Suppressor macrophage treated with lipopolysaccharide for 1 hour (primary cell): ENCODE results near the gene OGDHL.
A peak's percentile ranks its signal among the peaks of the same experiment; 100 is the strongest.
"Not testable (repeated sequence)": the region's sequence is repeated elsewhere in the genome, so short reads cannot be mapped to it uniquely, and the experiment has no call there.

ENCODE experiments used
- DNase-seq, 3 donors: peaks; one replicate each; pipeline ENCODE4 v3.0.0-alpha.2; 2020 to 2022

OGDHL gene

GRCh38 chr10:49761789-49762565, at the start of gene OGDHL:
Gene OGDHL, minus strand, starts transcription at chr10:49762323. Its CDS starts 3,731 bp downstream, at chr10:49758592.
- peak; percentile 39 to 83 (median 65) for DNase-seq

- DNase-seq, result no peak
These were observed 41.9 kb upstream of the OGDHL start for GRCh38 chr10:49803988-49804387.

GRCh38 chr10:49798275-49798674, 36.2 kb upstream of the OGDHL start:
- no peak for DNase-seq

- DNase-seq, result no peak
These were observed 29.0 kb upstream of the OGDHL start for GRCh38 chr10:49791100-49791499.

GRCh38 chr10:49784681-49785080, 22.6 kb upstream of the OGDHL start:
- DNase-seq, result no peak

- no peak for DNase-seq
These were observed 21.5 kb upstream of the OGDHL start for GRCh38 chr10:49783645-49784044.

GRCh38 chr10:49781247-49781646, 19.1 kb upstream of the OGDHL start:
- DNase-seq, result no peak

- DNase-seq, result no peak
These were observed 16.1 kb upstream of the OGDHL start for GRCh38 chr10:49778197-49778596.

GRCh38 chr10:49776851-49777250, 14.7 kb upstream of the OGDHL start:
- no peak for DNase-seq

GRCh38 chr10:49775014-49775413, 12.9 kb upstream of the OGDHL start:
- no peak for DNase-seq

GRCh38 chr10:49772944-49773343, 10.8 kb upstream of the OGDHL start:
- not testable (repeated sequence) for DNase-seq

GRCh38 chr10:49771046-49771445, 8.9 kb upstream of the OGDHL start:
- not testable (repeated sequence) for DNase-seq

GRCh38 chr10:49769692-49770091, 7.6 kb upstream of the OGDHL start:
- no peak for DNase-seq

- no peak for DNase-seq
These were observed 6.6 kb upstream of the OGDHL start for GRCh38 chr10:49768731-49769130.

GRCh38 chr10:49768329-49768728, 6.2 kb upstream of the OGDHL start:
- DNase-seq, result no peak

- DNase-seq, result no peak
These were observed 5.6 kb upstream of the OGDHL start for GRCh38 chr10:49767752-49768151.

GRCh38 chr10:49766484-49766883, 4.4 kb upstream of the OGDHL start:
- no peak for DNase-seq

GRCh38 chr10:49762566-49762877, 399 bp upstream of the OGDHL start:
- DNase-seq, result no peak

- no peak for DNase-seq
These were observed 828 bp downstream of the OGDHL start for GRCh38 chr10:49761201-49761788.

GRCh38 chr10:49760789-49761188, 1.3 kb downstream of the OGDHL start:
- DNase-seq, result no peak

- peak in 1 of 3 donors; percentile 4 for DNase-seq
These were observed 2.2 kb downstream of the OGDHL start for GRCh38 chr10:49759787-49760551.

- no peak for DNase-seq
These were observed 3.7 kb downstream of the OGDHL start for GRCh38 chr10:49758249-49758930.

GRCh38 chr10:49756641-49757040, 5.5 kb downstream of the OGDHL start:
- no peak for DNase-seq
